ENCODE results near the gene CHST3. TPM values are rescaled to one million over a fixed set of nuclear protein-coding genes. Genes with fewer than 3 reads are reported as not detected.

CHST3 gene
- total RNA-seq, 1 donor from 2014 or later: 0.83 TPM

- no peak overlapping the region for H3K27ac Mint-ChIP-seq (ENCODE audit: unreplicated experiment)
- peaks cover 7% of the 10 kb centered on the region for H3K9me3 Mint-ChIP-seq (ENCODE audit: unreplicated experiment)
- no peak overlapping the region for H3K4me3 Mint-ChIP-seq (ENCODE audit: unreplicated experiment)
- H3K27me3 Mint-ChIP-seq (ENCODE audit: unreplicated experiment): peaks cover 9% of the 10 kb centered on the region
- TF ChIP-seq CTCF (IDR thresholded peaks at IDR 0.05; ENCODE audit: partially characterized antibody, unreplicated experiment): no peak
- H3K36me3 Mint-ChIP-seq (ENCODE audit: unreplicated experiment): no peaks in the 10 kb centered on the region
- DNase-seq: peak; percentile 36
- H3K4me1 Mint-ChIP-seq (ENCODE audit: low read depth, unreplicated experiment): peaks cover 12% of the 10 kb centered on the region
Measured at GRCh38 chr10:71921324-71922027, 42.7 kb upstream of the CHST3 start.

GRCh38 chr10:71923138-71923692 is 41.0 kb upstream of the CHST3 start:
- H3K27ac Mint-ChIP-seq (ENCODE audit: unreplicated experiment): no peak overlapping the region
- peaks cover 9% of the 10 kb centered on the region for H3K27me3 Mint-ChIP-seq (ENCODE audit: unreplicated experiment)
- H3K36me3 Mint-ChIP-seq (ENCODE audit: unreplicated experiment): no peaks in the 10 kb centered on the region

GRCh38 chr10:71924771-71925170 is 39.4 kb upstream of the CHST3 start:
- TF ChIP-seq CTCF (IDR thresholded peaks at IDR 0.05; ENCODE audit: partially characterized antibody, unreplicated experiment): no peak
- H3K9me3 Mint-ChIP-seq (ENCODE audit: unreplicated experiment): peaks cover 6% of the 10 kb centered on the region
- H3K36me3 Mint-ChIP-seq (ENCODE audit: unreplicated experiment): no peaks in the 10 kb centered on the region
- H3K4me1 Mint-ChIP-seq (ENCODE audit: low read depth, unreplicated experiment): peaks cover 12% of the 10 kb centered on the region
- H3K4me3 Mint-ChIP-seq (ENCODE audit: unreplicated experiment): no peak overlapping the region
- peaks cover 9% of the 10 kb centered on the region for H3K27me3 Mint-ChIP-seq (ENCODE audit: unreplicated experiment)
- no peak overlapping the region for H3K27ac Mint-ChIP-seq (ENCODE audit: unreplicated experiment)
- DNase-seq: no peak

More at GRCh38 chr10:71923138-71923692, 41.0 kb upstream of the CHST3 start:
- Mint-ChIP-seq H3K4me1 (ENCODE audit: low read depth, unreplicated experiment) (peaks cover 12% of the 10 kb centered on the region), H3K4me3 (ENCODE audit: unreplicated experiment) (no peak overlapping the region), H3K9me3 (ENCODE audit: unreplicated experiment) (peaks cover 7% of the 10 kb centered on the region)
- no peak for DNase-seq
- TF ChIP-seq CTCF (IDR thresholded peaks at IDR 0.05; ENCODE audit: partially characterized antibody, unreplicated experiment): no peak

- no peak overlapping the region for H3K4me3 Mint-ChIP-seq (ENCODE audit: unreplicated experiment)
- no peaks in the 10 kb centered on the region for H3K4me1 Mint-ChIP-seq (ENCODE audit: low read depth, unreplicated experiment)
Measured at GRCh38 chr10:71927159-71927558, 37.0 kb upstream of the CHST3 start.

More at GRCh38 chr10:71927159-71927558, 37.0 kb upstream of the CHST3 start:
- peaks cover 3% of the 10 kb centered on the region for H3K36me3 Mint-ChIP-seq (ENCODE audit: unreplicated experiment)
- DNase-seq: no peak
- H3K27ac Mint-ChIP-seq (ENCODE audit: unreplicated experiment): no peak overlapping the region
- peaks cover 5% of the 10 kb centered on the region for H3K9me3 Mint-ChIP-seq (ENCODE audit: unreplicated experiment)
- no peak for TF ChIP-seq CTCF (IDR thresholded peaks at IDR 0.05; ENCODE audit: partially characterized antibody, unreplicated experiment)
- H3K27me3 Mint-ChIP-seq (ENCODE audit: unreplicated experiment): peaks cover 9% of the 10 kb centered on the region

Data from glutamatergic neuron (in vitro differentiated cells).